ENCODE results near the gene CMTR1. TPM values are rescaled to one million over a fixed set of nuclear protein-coding genes. Genes with fewer than 3 reads are reported as not detected.

The CMTR1 gene
- total RNA-seq, 1 experiment from 2014 or later, result 34.8 TPM

DNA sequence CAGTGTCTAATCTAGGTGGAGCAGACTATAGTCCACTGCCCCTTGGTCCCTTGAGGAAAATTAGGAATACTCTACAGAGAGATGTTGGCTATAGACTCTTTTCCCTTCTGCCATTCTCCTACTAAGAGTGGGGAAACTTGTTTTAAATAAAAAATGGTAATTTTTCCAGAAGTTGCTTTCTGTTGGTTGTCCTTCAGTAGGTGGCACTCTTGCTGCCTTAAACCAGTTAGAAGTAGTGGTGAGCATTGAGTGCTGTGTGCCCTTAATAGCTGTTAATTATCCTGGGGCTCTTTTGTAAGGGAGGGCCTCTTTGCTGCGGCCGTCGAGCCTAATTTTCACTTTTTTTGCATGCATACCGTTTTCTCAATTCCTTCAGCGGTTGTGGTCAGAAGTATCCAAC lies 2.8 kb downstream of the CMTR1 start:
- Histone ChIP-seq H2BK5ac (ENCODE audit: insufficient read length, low read length) (no peak overlapping the region), H3K14ac (ENCODE audit: insufficient read depth, low read length) (no peak overlapping the region), H2BK20ac (ENCODE audit: low read depth, low read length, poor library complexity, severe bottlenecking) (no peak overlapping the region), H3K56ac (ENCODE audit: insufficient read length, low read depth, low read length) (no peak overlapping the region), H3T11ph (ENCODE audit: low read length) (no peak overlapping the region), H2AFZ (ENCODE audit: low read length) (no peak overlapping the region), H4K5ac (ENCODE audit: insufficient read length, low read depth, low read length) (no peak overlapping the region), H3K9ac (ENCODE audit: extremely low read depth, insufficient read length, low read length) (no peak overlapping the region), H3K18ac (ENCODE audit: insufficient read length, low read depth, low read length) (no peak overlapping the region), H3K23ac (ENCODE audit: insufficient read length, low read depth, low read length) (no peak overlapping the region), H4K8ac (replicated peaks; ENCODE audit: insufficient read length, low read depth, low read length) (no peak overlapping the region), H3K4me1 (ENCODE audit: insufficient read depth, low read length) (no peaks in the 10 kb centered on the region), H3K27me3 (ENCODE audit: insufficient read depth, low read length) (no peaks in the 10 kb centered on the region), H3K79me2 (ENCODE audit: insufficient read depth, low read length) (peaks cover 2% of the 10 kb centered on the region; the same call in 1 of the 2 replicates), H4K91ac (ENCODE audit: insufficient read length, low read depth, low read length) (no peak overlapping the region), H3K4ac (ENCODE audit: low read depth, low read length) (no peak overlapping the region), H3K27ac (ENCODE audit: insufficient read length, low read depth, low read length) (no peak overlapping the region), H3K4me2 (ENCODE audit: insufficient read depth, insufficient read length, low read length) (no peak overlapping the region), H2AK5ac (ENCODE audit: insufficient read length, low read length) (no peak overlapping the region), H2BK15ac (ENCODE audit: low read depth, low read length) (no peak overlapping the region), H2BK120ac (ENCODE audit: low read depth, low read length, poor library complexity, severe bottlenecking) (no peak overlapping the region), H2BK12ac (ENCODE audit: insufficient read length, low read depth, low read length) (no peak overlapping the region), H3K9me3 (ENCODE audit: control insufficient read depth, low read depth, low read length) (no peaks in the 10 kb centered on the region), H3K79me1 (ENCODE audit: insufficient read depth, low read depth, low read length, poor library complexity, severe bottlenecking) (peaks cover 3% of the 10 kb centered on the region), H4K20me1 (ENCODE audit: control insufficient read depth, insufficient read depth, insufficient read length) (no peaks in the 10 kb centered on the region), H3K23me2 (ENCODE audit: insufficient read length, low read depth, low read length, poor library complexity, severe bottlenecking) (peaks cover 9% of the 10 kb centered on the region)
- H3K9me3 Mint-ChIP-seq, result no peaks in the 10 kb centered on the region; a peak in 1 of 5 replicates
- no peaks in the 10 kb centered on the region for H3K27me3 Mint-ChIP-seq (ENCODE audit: low read depth)
- H3K36me3 Mint-ChIP-seq (ENCODE audit: insufficient read depth in 1 of 3, low read depth in 3 of 3), result peaks cover 3 to 23% (median 15%) of the 10 kb centered on the region in 3 experiments; a peak in 5 of 7 replicates
- H3K4me3 Mint-ChIP-seq, result no peak overlapping the region
- peaks cover 17 to 19% of the 10 kb centered on the region in 2 experiments for H3K4me1 Mint-ChIP-seq
- TF ChIP-seq, protein P1, sequence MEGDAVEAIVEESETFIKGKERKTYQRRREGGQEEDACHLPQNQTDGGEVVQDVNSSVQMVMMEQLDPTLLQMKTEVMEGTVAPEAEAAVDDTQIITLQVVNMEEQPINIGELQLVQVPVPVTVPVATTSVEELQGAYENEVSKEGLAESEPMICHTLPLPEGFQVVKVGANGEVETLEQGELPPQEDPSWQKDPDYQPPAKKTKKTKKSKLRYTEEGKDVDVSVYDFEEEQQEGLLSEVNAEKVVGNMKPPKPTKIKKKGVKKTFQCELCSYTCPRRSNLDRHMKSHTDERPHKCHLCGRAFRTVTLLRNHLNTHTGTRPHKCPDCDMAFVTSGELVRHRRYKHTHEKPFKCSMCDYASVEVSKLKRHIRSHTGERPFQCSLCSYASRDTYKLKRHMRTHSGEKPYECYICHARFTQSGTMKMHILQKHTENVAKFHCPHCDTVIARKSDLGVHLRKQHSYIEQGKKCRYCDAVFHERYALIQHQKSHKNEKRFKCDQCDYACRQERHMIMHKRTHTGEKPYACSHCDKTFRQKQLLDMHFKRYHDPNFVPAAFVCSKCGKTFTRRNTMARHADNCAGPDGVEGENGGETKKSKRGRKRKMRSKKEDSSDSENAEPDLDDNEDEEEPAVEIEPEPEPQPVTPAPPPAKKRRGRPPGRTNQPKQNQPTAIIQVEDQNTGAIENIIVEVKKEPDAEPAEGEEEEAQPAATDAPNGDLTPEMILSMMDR (conservative IDR thresholded peaks at IDR 0.05), result no peak
- no CpG with 5 or more reads among the region's 5 CpGs for WGBS (ENCODE audit: extremely low coverage, insufficient read length, low lambda C conversion rate)
- DNase-seq, result no peak
- H3K27ac Mint-ChIP-seq, result no peak overlapping the region

All from H9 (cell line).